GM12891 (cell line): ENCODE measurements around the gene CD96.

Source experiments
- POLR2A ChIP-seq: IDR thresholded peaks from 2 replicates; pipeline ENCODE4 v1.6.1; 2011; ENCODE audit warnings: low read depth, low read length, control low read depth
- SPI1 ChIP-seq: IDR thresholded peaks from 2 replicates; pipeline ENCODE4 v1.6.1; 2011; ENCODE audit warnings: low read depth, low read length, control low read depth

GRCh38 chr3:111616417-111617105 lies 74.6 kb downstream of the CD96 start:
- TF ChIP-seq POLR2A (no peak), SPI1 (no peak)
